ENCODE results near the gene TRIOBP. TPM values are rescaled to one million over a fixed set of nuclear protein-coding genes. Genes with fewer than 3 reads are reported as not detected.

TRIOBP gene
- total RNA-seq, 1 donor from 2014 or later = 108 TPM

- intact Hi-C loops (cut with DNase I) = no loop called here
- Histone ChIP-seq H3K27me3 (no peaks in the 10 kb centered on the region), H3K9me3 (no peaks in the 10 kb centered on the region), H3K27ac (no peak overlapping the region), H3K4me1 (no peaks in the 10 kb centered on the region), H3K36me3 (no peaks in the 10 kb centered on the region), H3K4me3 (no peak overlapping the region)
- TF ChIP-seq CTCF (IDR thresholded peaks at IDR 0.05) (no peak), POLR2AphosphoS5 (IDR thresholded peaks at IDR 0.05; ENCODE audit: insufficient read depth in 1 of 2, low read depth in 1 of 2) (no peak), POLR2A (IDR thresholded peaks at IDR 0.05) (no peak)
- DNase-seq (ENCODE audit: extremely low spot score in 2 of 2) = no peak
Measured at GRCh38 chr22:37710675-37711074, 13.8 kb downstream of the TRIOBP start.

DNA sequence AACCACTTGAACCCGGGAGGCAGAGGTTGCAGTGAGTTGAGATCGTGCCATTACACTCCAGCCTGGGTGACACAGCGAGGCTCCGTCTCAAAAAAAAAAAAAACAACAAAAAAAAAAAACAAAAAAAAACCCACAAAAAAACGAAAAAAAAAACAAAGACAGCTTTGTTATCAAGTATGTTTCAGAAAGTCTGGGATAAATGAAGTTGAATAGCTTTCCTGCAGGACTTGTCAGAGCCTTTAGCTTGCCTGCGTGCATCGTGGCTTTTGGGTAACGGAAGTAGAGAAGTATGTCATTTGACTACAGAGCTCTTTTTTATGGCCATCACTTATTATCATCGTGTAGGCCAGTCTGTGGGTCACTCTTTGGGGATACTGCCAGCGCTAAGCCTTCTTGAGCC lies 14.6 kb downstream of the TRIOBP start:
- no peak for DNase-seq (ENCODE audit: extremely low spot score in 2 of 2)
- no peaks in the 10 kb centered on the region for H3K27me3 ChIP-seq
- H3K4me3 ChIP-seq = no peak overlapping the region
- H3K4me1 ChIP-seq = no peaks in the 10 kb centered on the region
- no peak overlapping the region for H3K27ac ChIP-seq
- TF ChIP-seq CTCF (IDR thresholded peaks at IDR 0.05) = no peak
- TF ChIP-seq POLR2A (IDR thresholded peaks at IDR 0.05) = no peak
- TF ChIP-seq POLR2AphosphoS5 (IDR thresholded peaks at IDR 0.05; ENCODE audit: insufficient read depth in 1 of 2, low read depth in 1 of 2) = no peak
- H3K36me3 ChIP-seq = no peaks in the 10 kb centered on the region
- intact Hi-C loops (cut with DNase I) = no loop called here
- no peaks in the 10 kb centered on the region for H3K9me3 ChIP-seq

DNA sequence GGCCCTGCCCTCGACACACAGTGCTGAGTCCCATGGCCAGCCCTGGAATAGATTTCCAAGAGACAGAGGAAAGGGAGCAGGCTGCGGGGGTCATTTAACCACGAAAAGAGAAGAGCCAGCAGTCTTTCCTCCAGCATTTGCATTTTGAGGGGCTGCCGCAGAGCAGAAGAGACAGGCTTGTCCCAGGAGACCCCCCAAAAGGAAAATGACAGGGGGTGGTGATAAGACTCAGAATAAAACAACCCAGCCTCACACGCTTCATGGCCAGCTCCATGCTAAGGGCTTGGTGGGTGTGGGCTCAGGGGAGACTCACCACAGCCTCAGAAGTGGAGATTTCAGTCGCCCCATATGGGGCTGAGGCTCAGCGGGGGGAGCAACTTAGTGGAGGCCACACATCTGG lies 16.9 kb downstream of the TRIOBP start:
- Histone ChIP-seq H3K36me3 (no peaks in the 10 kb centered on the region), H3K27me3 (no peaks in the 10 kb centered on the region), H3K27ac (no peak overlapping the region), H3K4me3 (no peak overlapping the region), H3K4me1 (no peaks in the 10 kb centered on the region), H3K9me3 (no peaks in the 10 kb centered on the region)
- intact Hi-C loops (cut with DNase I) = no loop called here
- DNase-seq (ENCODE audit: extremely low spot score in 2 of 2) = no peak
- TF ChIP-seq POLR2AphosphoS5 (IDR thresholded peaks at IDR 0.05; ENCODE audit: insufficient read depth in 1 of 2, low read depth in 1 of 2) (no peak), POLR2A (IDR thresholded peaks at IDR 0.05) (no peak), CTCF (IDR thresholded peaks at IDR 0.05) (no peak)

GRCh38 chr22:37714634-37715033 lies 17.8 kb downstream of the TRIOBP start:
- Histone ChIP-seq H3K27ac (no peak overlapping the region), H3K36me3 (no peaks in the 10 kb centered on the region), H3K4me3 (no peak overlapping the region), H3K9me3 (no peaks in the 10 kb centered on the region), H3K4me1 (no peaks in the 10 kb centered on the region), H3K27me3 (no peaks in the 10 kb centered on the region)
- no peak for TF ChIP-seq POLR2AphosphoS5 (IDR thresholded peaks at IDR 0.05; ENCODE audit: insufficient read depth in 1 of 2, low read depth in 1 of 2)
- TF ChIP-seq POLR2A (IDR thresholded peaks at IDR 0.05) = no peak
- no peak for TF ChIP-seq CTCF (IDR thresholded peaks at IDR 0.05)
- intact Hi-C loops (cut with DNase I) = no loop called here
- DNase-seq (ENCODE audit: extremely low spot score in 2 of 2) = no peak

- Histone ChIP-seq H3K9me3 (no peaks in the 10 kb centered on the region), H3K4me3 (no peak overlapping the region), H3K4me1 (no peaks in the 10 kb centered on the region), H3K27me3 (no peaks in the 10 kb centered on the region), H3K27ac (no peak overlapping the region), H3K36me3 (no peaks in the 10 kb centered on the region)
- intact Hi-C loops (cut with DNase I) = no loop called here
- no peak for DNase-seq (ENCODE audit: extremely low spot score in 2 of 2)
- TF ChIP-seq POLR2A (IDR thresholded peaks at IDR 0.05) = no peak
- TF ChIP-seq CTCF (IDR thresholded peaks at IDR 0.05) = no peak
- no peak for TF ChIP-seq POLR2AphosphoS5 (IDR thresholded peaks at IDR 0.05; ENCODE audit: insufficient read depth in 1 of 2, low read depth in 1 of 2)
Measured at GRCh38 chr22:37715760-37716159, 18.9 kb downstream of the TRIOBP start.
